NCI-H2196 treated with DMSO at 0.1 percent for 48 hours (cell line): Measurements from ENCODE around the gene TICAM1.
A peak's percentile ranks its signal among the peaks of the same experiment; 100 is the strongest.

Source experiments
- DNase-seq: peaks from one replicate; lab custom pipeline; 2025; ENCODE audit not compliant: unreplicated experiment; lab: John Stamatoyannopoulos, UW

The TICAM1 gene

GRCh38 chr19:4773047-4773640 is 58.4 kb downstream of the TICAM1 start:
- DNase-seq, result no peak

DNA sequence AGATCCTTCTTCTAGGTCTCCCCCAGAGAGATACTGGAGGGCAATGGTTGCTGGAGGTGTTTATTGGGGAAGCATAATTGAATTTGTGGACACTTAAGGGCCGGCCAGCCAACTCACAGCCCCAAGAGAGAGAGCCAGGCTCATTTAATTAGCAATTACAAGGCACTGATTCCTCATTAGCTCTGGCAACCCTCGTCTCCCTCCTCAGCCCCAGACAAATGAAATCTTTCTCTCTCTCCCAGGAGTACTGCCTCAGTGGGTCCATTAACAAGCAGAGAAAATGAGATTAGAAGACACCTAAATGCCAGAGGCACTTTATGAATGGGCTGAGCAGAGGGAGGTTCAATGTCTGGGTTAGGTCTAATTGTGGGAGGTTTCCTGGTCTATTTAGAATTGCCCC is 58.9 kb downstream of the TICAM1 start:
- DNase-seq, result no peak

DNA sequence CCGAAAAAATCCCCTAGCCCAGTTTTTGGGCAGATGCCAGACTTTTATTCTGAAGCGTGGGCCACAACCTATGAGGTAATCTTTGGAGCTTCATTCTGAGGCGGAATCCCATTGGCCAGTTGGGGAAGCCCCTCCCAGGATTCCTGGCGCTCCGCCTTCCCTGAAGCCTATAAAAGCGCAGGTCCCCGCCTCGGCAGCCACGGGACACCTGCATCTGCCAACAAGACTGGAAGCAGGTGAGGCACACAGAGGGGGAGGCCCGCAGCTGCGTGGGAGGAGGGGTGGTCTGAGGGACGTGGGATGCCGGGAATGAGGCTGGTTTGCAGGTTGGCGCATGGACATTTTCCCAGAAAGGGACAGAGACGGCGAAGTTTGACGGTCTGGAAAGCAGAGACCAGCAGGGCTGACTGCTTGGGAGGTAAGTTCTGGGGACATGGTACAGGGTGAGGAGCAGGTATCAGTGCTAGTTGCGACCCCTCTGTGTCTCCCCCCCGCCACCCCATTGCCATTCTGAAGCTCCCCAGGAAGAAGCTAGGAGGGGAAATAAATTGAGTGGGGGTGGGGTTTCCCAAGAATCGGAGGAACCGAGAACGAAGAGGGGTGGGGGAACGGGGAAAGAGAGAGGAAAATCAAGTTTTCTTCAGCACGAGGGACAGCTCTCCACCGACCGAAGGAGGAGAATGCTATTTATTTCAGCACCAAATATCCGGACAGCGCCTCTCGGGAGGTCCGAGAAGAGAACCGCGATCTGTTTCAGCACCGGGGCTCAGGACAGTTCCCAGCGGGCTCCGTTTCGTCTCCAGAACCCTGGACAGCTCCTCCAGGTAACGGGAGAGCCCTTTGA is 62.4 kb downstream of the TICAM1 start:
- DNase-seq, result peak; percentile 82
